Measurements from ENCODE around the gene HECTD2. TPM values are rescaled to one million over a fixed set of nuclear protein-coding genes. Genes with fewer than 3 reads are reported as not detected.

HECTD2 gene
- total and polyA plus RNA-seq, 9 of the 15 experiments (the other 6 are each of a cell fraction or from before 2014, with no cell fraction given) = 1.3 to 5.9 (median 3.9) TPM

DNA sequence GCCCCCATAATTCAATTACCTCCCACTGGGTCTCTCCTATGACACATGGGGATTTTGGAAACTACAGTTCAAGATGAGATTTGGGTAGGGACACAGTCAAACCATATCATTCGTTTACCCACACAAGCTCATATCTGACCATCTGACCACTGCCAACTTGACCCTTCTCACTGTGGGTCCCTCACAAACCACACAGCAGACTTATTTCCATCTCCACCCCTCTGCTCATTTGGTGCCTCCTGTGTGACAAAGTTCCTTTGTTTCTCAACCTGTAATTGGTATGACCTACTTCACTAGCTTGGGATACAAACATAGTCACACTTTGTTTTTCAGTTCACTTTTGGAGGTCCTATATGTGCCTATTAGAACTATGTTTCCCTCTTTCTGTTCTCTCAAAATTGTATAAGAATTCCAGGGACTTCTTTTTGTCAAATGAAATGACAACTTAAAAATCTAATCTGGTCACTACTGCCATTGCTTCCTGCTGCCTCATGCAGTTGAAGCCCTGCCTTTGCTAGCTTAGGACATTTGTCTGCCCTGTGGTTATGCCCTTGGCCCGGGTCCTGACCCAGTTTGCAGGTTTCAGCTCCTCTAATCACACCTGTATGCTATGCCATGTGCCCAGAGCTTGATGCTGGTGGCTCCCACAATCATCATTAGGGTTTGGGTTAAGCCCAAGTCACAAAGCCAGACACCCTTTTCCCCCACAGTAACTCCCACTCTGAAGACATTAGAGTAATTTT is 152.9 kb downstream of the HECTD2 start:
- Histone ChIP-seq H3K9me1 (ENCODE audit: control insufficient read depth, insufficient read depth, low read length) (no peaks in the 10 kb centered on the region), H2AFZ (ENCODE audit: low read depth, low read length) (no peak overlapping the region), H3K9ac (ENCODE audit: insufficient read depth in 1 of 2, low read depth in 2 of 2, low read length in 2 of 2) (no peak overlapping the region), H3K4me2 (ENCODE audit: insufficient read depth, low read length) (no peak overlapping the region), H3K36me3 (ENCODE audit: control insufficient read depth, insufficient read depth, low read length) (no peaks in the 10 kb centered on the region), H3K4me3 (no peak overlapping the region), H3K79me2 (ENCODE audit: control insufficient read depth, insufficient read depth, low read length) (no peaks in the 10 kb centered on the region), H3K27ac (ENCODE audit: extremely low read depth, low read depth, low read length) (no peak overlapping the region), H4K20me1 (replicated peaks; ENCODE audit: control insufficient read depth, insufficient read depth, low read length) (no peaks in the 10 kb centered on the region), H3K27me3 (ENCODE audit: control insufficient read depth in 2 of 2, insufficient read depth in 2 of 2, low read length in 2 of 2) (no peaks in the 10 kb centered on the region), H3K9me3 (replicated peaks; ENCODE audit: control insufficient read depth, insufficient read depth, low read depth, low read length) (no peaks in the 10 kb centered on the region; the same call in 1 of the 2 replicates), H3K4me1 (replicated peaks in 1 of 2; ENCODE audit: control insufficient read depth in 2 of 2, insufficient read depth in 2 of 2, low read length in 2 of 2) (peaks cover 0 to 5% of the 10 kb centered on the region in 2 experiments; a peak in 3 of 5 replicates)
- POLR2A ChIA-PET = no interaction called here
- DNase-seq (ENCODE audit: extremely low read depth in 1 of 4, low spot score in 3 of 4) (no peak), FAIRE-seq (no peak), ATAC-seq (no peak)
- no TSS peak for BruUV-seq (replicated peaks)
- in situ Hi-C loops (cut with MboI) = no loop called here
- no CpG with 5 or more reads among the region's 2 CpGs for WGBS (ENCODE audit: insufficient coverage, low coverage, missing lambda C conversion rate)
- TF ChIP-seq, protein P1, sequence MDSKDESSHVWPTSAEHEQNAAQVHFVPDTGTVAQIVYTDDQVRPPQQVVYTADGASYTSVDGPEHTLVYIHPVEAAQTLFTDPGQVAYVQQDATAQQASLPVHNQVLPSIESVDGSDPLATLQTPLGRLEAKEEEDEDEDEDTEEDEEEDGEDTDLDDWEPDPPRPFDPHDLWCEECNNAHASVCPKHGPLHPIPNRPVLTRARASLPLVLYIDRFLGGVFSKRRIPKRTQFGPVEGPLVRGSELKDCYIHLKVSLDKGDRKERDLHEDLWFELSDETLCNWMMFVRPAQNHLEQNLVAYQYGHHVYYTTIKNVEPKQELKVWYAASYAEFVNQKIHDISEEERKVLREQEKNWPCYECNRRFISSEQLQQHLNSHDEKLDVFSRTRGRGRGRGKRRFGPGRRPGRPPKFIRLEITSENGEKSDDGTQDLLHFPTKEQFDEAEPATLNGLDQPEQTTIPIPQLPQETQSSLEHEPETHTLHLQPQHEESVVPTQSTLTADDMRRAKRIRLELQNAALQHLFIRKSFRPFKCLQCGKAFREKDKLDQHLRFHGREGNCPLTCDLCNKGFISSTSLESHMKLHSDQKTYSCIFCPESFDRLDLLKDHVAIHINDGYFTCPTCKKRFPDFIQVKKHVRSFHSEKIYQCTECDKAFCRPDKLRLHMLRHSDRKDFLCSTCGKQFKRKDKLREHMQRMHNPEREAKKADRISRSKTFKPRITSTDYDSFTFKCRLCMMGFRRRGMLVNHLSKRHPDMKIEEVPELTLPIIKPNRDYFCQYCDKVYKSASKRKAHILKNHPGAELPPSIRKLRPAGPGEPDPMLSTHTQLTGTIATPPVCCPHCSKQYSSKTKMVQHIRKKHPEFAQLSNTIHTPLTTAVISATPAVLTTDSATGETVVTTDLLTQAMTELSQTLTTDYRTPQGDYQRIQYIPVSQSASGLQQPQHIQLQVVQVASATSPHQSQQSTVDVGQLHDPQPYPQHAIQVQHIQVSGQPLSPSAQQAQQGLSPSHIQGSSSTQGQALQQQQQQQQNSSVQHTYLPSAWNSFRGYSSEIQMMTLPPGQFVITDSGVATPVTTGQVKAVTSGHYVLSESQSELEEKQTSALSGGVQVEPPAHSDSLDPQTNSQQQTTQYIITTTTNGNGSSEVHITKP (IDR thresholded peaks at IDR 0.05; ENCODE audit: partially characterized antibody) = peak; percentile 42
- TF ChIP-seq, protein P2, sequence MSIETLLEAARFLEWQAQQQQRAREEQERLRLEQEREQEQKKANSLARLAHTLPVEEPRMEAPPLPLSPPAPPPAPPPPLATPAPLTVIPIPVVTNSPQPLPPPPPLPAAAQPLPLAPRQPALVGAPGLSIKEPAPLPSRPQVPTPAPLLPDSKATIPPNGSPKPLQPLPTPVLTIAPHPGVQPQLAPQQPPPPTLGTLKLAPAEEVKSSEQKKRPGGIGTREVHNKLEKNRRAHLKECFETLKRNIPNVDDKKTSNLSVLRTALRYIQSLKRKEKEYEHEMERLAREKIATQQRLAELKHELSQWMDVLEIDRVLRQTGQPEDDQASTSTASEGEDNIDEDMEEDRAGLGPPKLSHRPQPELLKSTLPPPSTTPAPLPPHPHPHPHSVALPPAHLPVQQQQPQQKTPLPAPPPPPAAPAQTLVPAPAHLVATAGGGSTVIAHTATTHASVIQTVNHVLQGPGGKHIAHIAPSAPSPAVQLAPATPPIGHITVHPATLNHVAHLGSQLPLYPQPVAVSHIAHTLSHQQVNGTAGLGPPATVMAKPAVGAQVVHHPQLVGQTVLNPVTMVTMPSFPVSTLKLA (conservative IDR thresholded peaks at IDR 0.05) = no peak
- no peak for TF ChIP-seq FOXJ2 (tag; IDR thresholded peaks at IDR 0.05)
- intact Hi-C loops (cut with micrococcal nuclease) = loop anchor here (5.0 kb wide), 1 partner anchor 44 kb away; no protein-coding TSS in a partner anchor
- CTCF ChIA-PET (ENCODE audit: low intra/inter-chr PET ratio) = no interaction called here

Measured in K562 (cell line).